Neutrophil (primary cell): ENCODE measurements around the gene KDELR1.

ENCODE experiments used
- H3K27ac ChIP-seq: fragments of 200-600 bp; sonication (generic); 2 replicates; pipeline ENCODE4 v1.5.1; 2016; ENCODE audit warnings: mild to moderate bottlenecking, moderate library complexity
- H3K27me3 ChIP-seq: fragments of 200-600 bp; sonication (generic); 2 replicates; pipeline ENCODE4 v1.6.0; 2016; ENCODE audit warnings: mild to moderate bottlenecking
- H3K36me3 ChIP-seq: fragments of 200-600 bp; sonication (generic); 2 replicates; pipeline ENCODE4 v1.5.1; 2017
- H3K4me1 ChIP-seq, 2 experiments: fragments of 200-600 bp in 1 of 2; sonication (generic) in 1 of 2; 1 replicate in 1 of 2; 2 replicates in 1 of 2; pipeline versions ENCODE4 v1.5.1 to v1.6.1; 2013 to 2016; ENCODE audit warnings: low read depth in 1 of 2, low read length in 1 of 2, mild to moderate bottlenecking in 1 of 2, moderate library complexity in 1 of 2; ENCODE audit not compliant: control insufficient read depth in 1 of 2, insufficient read depth in 1 of 2
- H3K4me3 ChIP-seq, 2 experiments: fragments of 200-600 bp in 1 of 2; sonication (generic) in 1 of 2; 1 replicate in 1 of 2; 2 replicates in 1 of 2; pipeline ENCODE4 v1.5.1; 2013 to 2016; ENCODE audit warnings: low read depth in 1 of 2, low read length in 1 of 2, mild to moderate bottlenecking in 1 of 2, moderate library complexity in 1 of 2
- H3K9me3 ChIP-seq: fragments of 200-600 bp; sonication (generic); 2 replicates; pipeline ENCODE4 v1.5.1; 2016
- CTCF ChIP-seq: fragments of 200-600 bp; sonication (generic); IDR thresholded peaks from 2 replicates; pipeline ENCODE4 v1.5.1; 2016; ENCODE audit warnings: antibody characterized with exemption

Gene KDELR1

DNA sequence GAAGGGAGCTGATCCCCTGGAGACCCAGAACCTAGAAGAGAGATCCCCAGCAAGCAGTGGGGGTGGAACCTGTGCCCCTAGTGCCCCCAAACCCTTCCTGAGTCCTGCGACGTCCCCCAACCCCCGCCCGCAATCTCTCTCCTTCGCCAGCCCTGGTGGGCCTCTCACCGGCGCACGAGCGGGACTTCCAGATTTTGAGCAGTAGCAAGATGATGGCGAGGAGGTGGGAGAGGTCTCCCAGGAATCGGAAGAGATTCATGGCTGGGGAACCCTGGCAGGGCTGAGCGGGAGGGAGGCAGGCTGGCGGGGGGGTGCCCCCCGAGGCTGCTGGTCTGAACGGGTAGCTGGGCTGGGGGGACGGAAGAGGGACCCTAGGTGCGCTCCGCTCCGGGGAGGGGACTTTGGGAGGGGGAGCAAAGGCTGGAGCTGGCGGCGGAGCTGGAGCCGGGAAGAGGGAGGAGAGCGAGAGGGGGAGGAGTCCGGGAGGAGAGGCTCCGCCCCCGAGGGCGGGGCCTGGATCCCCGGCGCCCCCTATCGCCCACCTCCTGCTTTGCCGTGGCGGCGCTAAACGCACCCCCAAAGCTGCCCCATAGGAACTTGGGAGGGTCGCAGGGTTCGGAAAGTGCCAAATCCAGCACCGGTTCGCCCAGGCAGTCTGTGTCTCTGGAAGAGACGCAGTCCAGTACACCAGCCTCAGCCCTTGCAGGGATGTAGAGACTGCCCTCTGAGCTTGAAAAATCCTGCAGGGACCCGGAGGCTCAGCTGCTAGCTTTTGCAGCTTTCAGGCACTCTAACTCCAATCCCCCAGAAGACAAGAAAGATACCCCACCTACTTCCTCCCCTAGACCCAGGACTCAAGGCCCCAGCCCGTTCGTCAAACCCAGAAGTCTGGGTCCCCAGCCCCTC, at the start of gene KDELR1:
Gene KDELR1, minus strand, starts transcription at position 452 of the 906 bp plus-strand sequence. Its CDS starts 193 bp downstream, at position 259.
- H3K9me3 ChIP-seq = no peaks in the 10 kb centered on the region
- H3K36me3 ChIP-seq = peaks cover 19% of the 10 kb centered on the region
- peaks cover 11 to 18% of the 10 kb centered on the region in 2 experiments for H3K4me1 ChIP-seq
- TF ChIP-seq CTCF = peak; percentile 59
- peak within 1 kb of the TSS; percentile 68 to 85 for H3K4me3 ChIP-seq
- peak within 1 kb of the TSS; percentile 58 for H3K27ac ChIP-seq
- H3K27me3 ChIP-seq = peaks cover 49% of the 10 kb centered on the region

- no peaks in the 10 kb centered on the region for H3K9me3 ChIP-seq
- H3K36me3 ChIP-seq = no peaks in the 10 kb centered on the region
- no peak for TF ChIP-seq CTCF
- H3K27ac ChIP-seq = no peak overlapping the region
- H3K27me3 ChIP-seq = peaks cover 35% of the 10 kb centered on the region
- no peak overlapping the region for H3K4me3 ChIP-seq
- no peaks in the 10 kb centered on the region for H3K4me1 ChIP-seq
Observed at GRCh38 chr19:48436586-48436985, 45.2 kb upstream of the KDELR1 start.

DNA sequence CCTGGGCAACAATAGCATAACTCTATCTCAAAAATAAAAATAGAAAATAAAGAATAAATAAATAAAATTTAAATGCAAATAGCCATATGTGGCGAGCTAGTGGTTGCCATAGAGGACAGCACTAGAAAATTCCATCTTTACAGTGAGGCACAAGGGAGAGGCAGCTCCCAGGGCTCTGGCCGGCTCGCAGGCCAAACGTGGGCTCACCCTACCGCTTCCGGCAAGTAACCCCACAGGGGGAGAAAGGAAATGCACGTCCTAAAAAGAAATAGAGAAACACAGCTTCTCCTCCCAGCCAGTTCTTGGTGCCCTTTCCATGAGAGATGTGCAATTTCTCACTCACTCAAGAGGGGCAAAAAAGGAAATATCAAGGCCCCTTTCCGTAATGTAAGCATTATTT, 42.0 kb upstream of the KDELR1 start:
- Histone ChIP-seq H3K9me3 (no peaks in the 10 kb centered on the region), H3K4me3 (no peak overlapping the region), H3K27ac (no peak overlapping the region), H3K27me3 (peaks cover 16% of the 10 kb centered on the region), H3K4me1 (no peaks in the 10 kb centered on the region), H3K36me3 (no peaks in the 10 kb centered on the region)
- TF ChIP-seq CTCF = no peak

- H3K4me3 ChIP-seq = no peak overlapping the region
- H3K4me1 ChIP-seq = peaks cover 5 to 8% of the 10 kb centered on the region in 2 experiments
- no peak overlapping the region for H3K27ac ChIP-seq
- no peaks in the 10 kb centered on the region for H3K36me3 ChIP-seq
- no peaks in the 10 kb centered on the region for H3K27me3 ChIP-seq
- no peak for TF ChIP-seq CTCF
- no peaks in the 10 kb centered on the region for H3K9me3 ChIP-seq
Observed at GRCh38 chr19:48428670-48429069, 37.3 kb upstream of the KDELR1 start.

DNA sequence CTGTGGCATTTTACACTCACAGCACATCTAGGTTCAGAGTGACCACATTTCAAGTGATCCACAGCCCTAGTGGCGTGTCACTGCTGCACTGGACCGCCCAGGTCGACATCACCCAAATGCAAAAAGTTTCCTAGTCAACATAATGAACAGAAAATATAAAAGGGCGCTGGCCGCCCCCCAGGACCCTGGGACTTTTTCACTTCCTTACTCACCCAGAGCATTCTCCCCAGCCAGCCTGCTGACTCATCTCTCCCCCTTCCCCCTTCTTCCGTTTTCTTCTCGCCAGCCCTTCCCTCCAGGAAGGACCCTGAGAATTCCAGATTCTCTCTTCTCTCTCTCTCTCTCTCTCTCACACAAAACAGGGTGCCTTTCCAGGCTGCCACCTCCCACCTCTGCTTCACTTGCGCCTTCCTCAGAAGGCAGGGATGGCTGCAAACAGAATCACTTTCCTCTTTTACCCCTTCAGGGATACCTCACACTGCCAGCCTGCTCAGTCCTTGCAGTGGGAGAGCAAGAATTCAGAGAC, 33.4 kb upstream of the KDELR1 start:
- no peak for TF ChIP-seq CTCF
- no peak overlapping the region for H3K4me3 ChIP-seq
- H3K36me3 ChIP-seq = no peaks in the 10 kb centered on the region
- H3K4me1 ChIP-seq = peaks cover 5 to 8% of the 10 kb centered on the region in 2 experiments
- no peaks in the 10 kb centered on the region for H3K27me3 ChIP-seq
- H3K9me3 ChIP-seq = no peaks in the 10 kb centered on the region
- H3K27ac ChIP-seq = no peak overlapping the region
